BJ (cell line): ENCODE results near the gene CETP. TPM values are rescaled to one million over a fixed set of nuclear protein-coding genes. Genes with fewer than 3 reads are reported as not detected.
A peak's percentile ranks its signal among the peaks of the same experiment; 100 is the strongest.

Source experiments
- CTCF ChIA-PET: fragments of 350-600 bp; formaldehyde crosslinking; extraction: SDS; loops from one replicate; lab custom pipeline; 2021; ENCODE audit warnings: antibody characterized with exemption, inconsistent platforms; lab: Yijun Ruan, JAX
- POLR2A ChIA-PET: fragments of 300-600 bp; sonication (Branson Sonifier 250); formaldehyde crosslinking; extraction: SDS; loops from one replicate; lab custom pipeline; 2021; ENCODE audit warnings: antibody characterized with exemption; lab: Charles Lee
- DNase-seq: peaks from one replicate; pipeline ENCODE4 v3.0.0-alpha.2; 2011; ENCODE audit warnings: low read depth
- H3K27me3 ChIP-seq: 2 replicates; pipeline ENCODE4 v1.6.0; 2011; ENCODE audit warnings: low read length; ENCODE audit not compliant: control insufficient read depth, insufficient read depth
- H3K36me3 ChIP-seq: 2 replicates; pipeline ENCODE4 v1.5.1; 2011; ENCODE audit warnings: low read length; ENCODE audit not compliant: control insufficient read depth, insufficient read depth
- H3K4me3 ChIP-seq: 2 replicates; pipeline ENCODE4 v1.5.1; 2011; ENCODE audit warnings: low read depth, mild to moderate bottlenecking, control low read depth, low read length
- polyA plus RNA-seq: library from polyadenylated mRNA; depleted of rRNA; stranded (reverse); fragments of >200 nt; gene quantifications from 2 replicates; pipeline ENCODE4 v1.2.3, GENCODE V29; 2011
- TF ChIP-seq, protein P1 (sequence below): IDR thresholded peaks from 2 replicates; pipeline ENCODE4 v1.5.1; 2011; ENCODE audit warnings: low read depth, mild to moderate bottlenecking, control low read depth, inconsistent platforms, low read length, moderate library complexity; ENCODE audit not compliant: insufficient read depth

The CETP gene
- polyA plus RNA-seq, 1 experiment: 0.07 TPM

DNA sequence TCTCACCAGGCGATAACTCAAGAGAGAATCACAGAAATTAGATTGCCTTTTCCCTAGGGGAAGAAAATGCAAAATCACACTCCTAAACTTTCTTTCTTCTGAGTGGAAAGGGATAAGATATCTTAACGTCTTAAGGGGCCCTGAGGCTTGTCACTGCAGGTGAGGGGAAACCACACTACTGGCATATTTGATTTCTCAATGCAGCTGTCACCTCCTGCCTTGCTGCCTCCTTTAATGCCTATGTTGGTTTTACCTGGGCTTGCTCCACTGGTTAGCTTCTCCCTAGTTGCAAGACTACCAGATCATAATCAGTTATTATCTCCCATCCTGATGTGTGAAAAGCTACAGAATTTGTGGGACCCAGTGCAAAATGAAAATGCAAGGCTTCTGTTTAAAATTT is 34.3 kb upstream of the CETP start:
- Histone ChIP-seq H3K36me3 (no peaks in the 10 kb centered on the region), H3K4me3 (no peak overlapping the region), H3K27me3 (no peaks in the 10 kb centered on the region; the same call in 1 of the 2 replicates)
- TF ChIP-seq, protein P1, sequence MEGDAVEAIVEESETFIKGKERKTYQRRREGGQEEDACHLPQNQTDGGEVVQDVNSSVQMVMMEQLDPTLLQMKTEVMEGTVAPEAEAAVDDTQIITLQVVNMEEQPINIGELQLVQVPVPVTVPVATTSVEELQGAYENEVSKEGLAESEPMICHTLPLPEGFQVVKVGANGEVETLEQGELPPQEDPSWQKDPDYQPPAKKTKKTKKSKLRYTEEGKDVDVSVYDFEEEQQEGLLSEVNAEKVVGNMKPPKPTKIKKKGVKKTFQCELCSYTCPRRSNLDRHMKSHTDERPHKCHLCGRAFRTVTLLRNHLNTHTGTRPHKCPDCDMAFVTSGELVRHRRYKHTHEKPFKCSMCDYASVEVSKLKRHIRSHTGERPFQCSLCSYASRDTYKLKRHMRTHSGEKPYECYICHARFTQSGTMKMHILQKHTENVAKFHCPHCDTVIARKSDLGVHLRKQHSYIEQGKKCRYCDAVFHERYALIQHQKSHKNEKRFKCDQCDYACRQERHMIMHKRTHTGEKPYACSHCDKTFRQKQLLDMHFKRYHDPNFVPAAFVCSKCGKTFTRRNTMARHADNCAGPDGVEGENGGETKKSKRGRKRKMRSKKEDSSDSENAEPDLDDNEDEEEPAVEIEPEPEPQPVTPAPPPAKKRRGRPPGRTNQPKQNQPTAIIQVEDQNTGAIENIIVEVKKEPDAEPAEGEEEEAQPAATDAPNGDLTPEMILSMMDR: no peak
- no peak for DNase-seq
- ChIA-PET POLR2A (no interaction called here), CTCF (interaction anchor here (0.7 kb wide), 1 partner anchor 60 kb away, joined by 4 read pairs; no protein-coding TSS in a partner anchor)

DNA sequence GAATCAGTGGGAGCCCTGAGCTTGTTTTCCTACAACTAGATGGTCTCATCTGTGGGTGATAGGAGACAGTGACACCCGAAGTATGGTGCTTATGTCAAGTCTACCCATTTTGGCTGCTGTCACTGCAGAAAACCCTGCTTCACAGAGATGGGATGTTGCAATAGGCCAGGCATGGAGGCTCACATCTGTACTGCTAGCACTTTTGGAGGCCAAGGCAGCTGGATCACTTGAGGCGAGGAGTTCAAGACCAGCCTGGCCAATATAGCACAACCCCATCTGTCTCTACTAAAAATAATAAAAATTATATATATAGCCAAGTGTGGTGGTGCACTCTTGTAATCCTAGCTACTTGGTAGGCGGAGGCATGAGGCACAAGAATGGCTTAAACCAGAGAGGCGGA is 32.1 kb upstream of the CETP start:
- ChIA-PET POLR2A (no interaction called here), CTCF (interaction anchor here (1.2 kb wide), 1 partner anchor 108 kb away, joined by 3 read pairs; no protein-coding TSS in a partner anchor)
- no peaks in the 10 kb centered on the region for H3K36me3 ChIP-seq
- TF ChIP-seq, protein P1: no peak
- no peak overlapping the region for H3K4me3 ChIP-seq
- DNase-seq: no peak
- H3K27me3 ChIP-seq: no peaks in the 10 kb centered on the region

DNA sequence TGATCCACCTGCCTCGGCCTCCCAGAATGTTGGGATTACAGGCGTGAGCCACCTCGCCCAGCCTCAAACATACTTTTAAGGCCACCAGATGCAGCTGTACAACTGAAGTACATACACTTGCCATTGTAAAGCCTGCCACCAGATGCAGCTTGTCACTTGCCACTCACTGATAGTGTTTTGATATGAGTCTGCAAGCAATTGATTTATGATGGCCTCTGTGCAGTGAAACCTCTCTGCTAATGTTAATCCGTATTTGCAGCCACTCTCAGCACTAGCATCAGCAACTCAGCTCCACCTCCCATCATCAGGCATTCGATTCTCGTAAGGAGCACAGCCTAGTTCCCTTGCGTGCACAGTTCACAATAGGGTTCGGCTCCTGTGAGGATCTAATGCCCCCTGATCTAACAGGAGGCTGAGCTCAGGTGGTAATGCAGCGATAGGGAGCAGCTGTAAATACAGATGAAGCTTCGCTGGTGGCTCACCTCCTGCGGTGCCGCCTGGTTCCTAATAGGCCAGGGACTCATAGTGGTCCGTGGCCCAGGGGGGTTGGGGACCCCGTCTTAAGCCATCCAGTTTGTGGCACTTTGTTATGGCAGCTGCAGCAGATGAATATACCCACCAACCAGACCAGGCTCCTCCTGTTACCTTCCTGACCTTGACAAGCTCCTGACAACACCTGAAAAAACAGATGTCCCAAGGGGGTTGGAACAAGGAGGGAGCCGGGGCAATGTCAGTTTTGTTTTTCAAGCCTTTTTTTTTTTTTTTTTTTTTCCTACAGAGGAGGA is 31.1 kb upstream of the CETP start:
- H3K4me3 ChIP-seq: no peak overlapping the region

DNA sequence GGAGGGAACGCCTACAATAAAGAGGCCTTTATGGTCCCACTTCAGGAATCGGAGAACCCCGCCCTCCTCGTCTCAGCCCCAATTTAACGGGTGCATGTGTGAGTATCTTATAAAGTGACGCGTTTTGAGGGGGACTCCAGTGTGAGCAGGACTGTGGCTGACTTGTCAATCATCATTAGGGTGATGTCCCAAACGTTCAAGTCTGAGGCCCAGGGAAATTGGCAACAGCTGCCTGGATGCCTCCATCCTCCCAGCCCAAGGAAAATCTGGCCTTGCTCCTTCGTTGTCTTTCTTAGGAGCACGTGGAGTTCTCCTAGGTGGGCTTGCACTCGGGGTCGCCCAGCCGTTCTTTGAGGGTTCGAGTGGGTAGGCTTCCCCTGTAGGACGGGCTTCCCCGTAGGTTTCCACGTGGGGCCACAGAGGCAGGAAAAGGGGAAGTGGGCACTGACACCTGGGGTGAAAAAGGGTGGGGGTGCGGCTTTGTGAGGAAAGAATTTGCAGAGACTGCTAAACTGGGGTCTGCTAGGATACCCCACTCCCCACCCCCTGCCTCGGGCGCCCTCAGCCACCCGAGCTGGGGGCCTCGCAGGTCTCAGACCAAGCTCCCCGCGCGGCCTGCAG is 30.4 kb upstream of the CETP start:
- peak overlapping the region; percentile 100 for H3K4me3 ChIP-seq
- H3K27me3 ChIP-seq: no peaks in the 10 kb centered on the region
- ChIA-PET CTCF (interaction anchor here (0.7 to 1.6 kb wide), 5 partner anchors 11 to 138 kb away, joined by 3 to 5 read pairs (median 3); no protein-coding TSS in a partner anchor), POLR2A (interaction anchor here (0.6 to 0.8 kb wide), 9 partner anchors 12 to 108 kb away, joined by 3 to 16 read pairs (median 4); no protein-coding TSS in a partner anchor)
- DNase-seq: no peak
- H3K36me3 ChIP-seq: peaks cover under 1% of the 10 kb centered on the region
- TF ChIP-seq, protein P1: no peak

More for the DNA sequence above, 31.1 kb upstream of the CETP start:
- POLR2A ChIA-PET: no interaction called here
- CTCF ChIA-PET: interaction anchor here (0.7 to 1.6 kb wide), 5 partner anchors 11 to 137 kb away, joined by 3 to 5 read pairs (median 3); no protein-coding TSS in a partner anchor
- DNase-seq: no peak
- H3K36me3 ChIP-seq: no peaks in the 10 kb centered on the region
- TF ChIP-seq, protein P1: no peak
- H3K27me3 ChIP-seq: no peaks in the 10 kb centered on the region
